Upper lobe of right lung (tissue), 1 donor: ENCODE data around the gene TPT1. TPM values are rescaled to one million over a fixed set of nuclear protein-coding genes. Genes with fewer than 3 reads are reported as not detected.

Source experiments
- ATAC-seq: fragments of 200-7000 bp; cut with Tn5 transposase; one replicate; pipeline ENCODE4 v1.9.1; 2020; ENCODE audit warnings: mild to moderate bottlenecking, moderate library complexity
- DNase-seq: peaks from one replicate; pipeline ENCODE4 v3.0.0-alpha.2; 2020
- H3K27ac ChIP-seq: fragments of 200-600 bp; one replicate; pipeline ENCODE4 v1.8.0; 2022
- H3K27me3 ChIP-seq: fragments of 200-600 bp; one replicate; pipeline ENCODE4 v1.8.0; 2022; ENCODE audit warnings: mild to moderate bottlenecking
- H3K36me3 ChIP-seq: fragments of 200-600 bp; one replicate; pipeline ENCODE4 v1.8.0; 2022
- H3K4me1 ChIP-seq: fragments of 200-600 bp; one replicate; pipeline ENCODE4 v1.8.0; 2022
- H3K4me3 ChIP-seq: fragments of 200-600 bp; one replicate; pipeline ENCODE4 v1.8.0; 2022; ENCODE audit warnings: mild to moderate bottlenecking
- H3K9me3 ChIP-seq: fragments of 200-600 bp; one replicate; pipeline ENCODE4 v1.8.0; 2022
- CTCF ChIP-seq: fragments of 200-600 bp; IDR thresholded peaks from one replicate; pipeline ENCODE4 v1.8.0; 2022; ENCODE audit warnings: antibody characterized with exemption
- intact Hi-C: fragments of 100-400 bp; cut with DNase I; formaldehyde crosslinking; loops from one replicate; pipeline ENCODE4 v1.11.0; 2022
- total RNA-seq: library from RNA; stranded (reverse); fragmentation: NEBNext Ultra II Directional; extraction: Animal tissue kit (Norgen Biotek cat#: 25700); gene quantifications from one replicate; pipeline ENCODE4 v1.2.1, GENCODE V29; 2021
- donor health status: DM: no; HTN: yes; CAD: no; lungs with severe emphysema.

The TPT1 gene
- total RNA-seq, 1 donor from 2014 or later = 4,924 TPM

- H3K27ac ChIP-seq = no peak overlapping the region
- no peak for TF ChIP-seq CTCF
- ATAC-seq (no peak), DNase-seq (peak; percentile 19)
- no peaks in the 10 kb centered on the region for H3K9me3 ChIP-seq
- no peaks in the 10 kb centered on the region for H3K4me1 ChIP-seq
- intact Hi-C loops = no loop called here
- H3K4me3 ChIP-seq = no peak overlapping the region
- no peaks in the 10 kb centered on the region for H3K27me3 ChIP-seq
- H3K36me3 ChIP-seq = peaks cover 13% of the 10 kb centered on the region
These were observed 20.7 kb upstream of the TPT1 start for GRCh38 chr13:45361596-45362206.

GRCh38 chr13:45356966-45357672, 16.1 kb upstream of the TPT1 start:
- no peaks in the 10 kb centered on the region for H3K4me1 ChIP-seq
- H3K27me3 ChIP-seq = no peaks in the 10 kb centered on the region
- H3K4me3 ChIP-seq = no peak overlapping the region
- no peak for TF ChIP-seq CTCF
- ATAC-seq = no peak
- no peak for DNase-seq
- H3K27ac ChIP-seq = no peak overlapping the region
- no peaks in the 10 kb centered on the region for H3K9me3 ChIP-seq
- intact Hi-C loops = no loop called here
- peaks cover 45% of the 10 kb centered on the region for H3K36me3 ChIP-seq

- H3K4me3 ChIP-seq = no peak overlapping the region
- H3K9me3 ChIP-seq = no peaks in the 10 kb centered on the region
- no peak for ATAC-seq
- peaks cover 64% of the 10 kb centered on the region for H3K36me3 ChIP-seq
- H3K27me3 ChIP-seq = no peaks in the 10 kb centered on the region
- no peak for DNase-seq
- TF ChIP-seq CTCF = no peak
- H3K4me1 ChIP-seq = no peaks in the 10 kb centered on the region
- intact Hi-C loops = no loop called here
- H3K27ac ChIP-seq = no peak overlapping the region
These were observed 12.9 kb upstream of the TPT1 start for GRCh38 chr13:45353895-45354294.

- H3K9me3 ChIP-seq = no peaks in the 10 kb centered on the region
- no peaks in the 10 kb centered on the region for H3K27me3 ChIP-seq
- no peak overlapping the region for H3K27ac ChIP-seq
- H3K4me1 ChIP-seq = no peaks in the 10 kb centered on the region
- no peak overlapping the region for H3K4me3 ChIP-seq
- intact Hi-C loops = no loop called here
- ATAC-seq (no peak), DNase-seq (no peak)
- TF ChIP-seq CTCF = no peak
- peaks cover 73% of the 10 kb centered on the region for H3K36me3 ChIP-seq
These were observed 11.0 kb upstream of the TPT1 start for GRCh38 chr13:45352031-45352430.

- DNase-seq = no peak
- H3K9me3 ChIP-seq = no peaks in the 10 kb centered on the region
- TF ChIP-seq CTCF = no peak
- no peak overlapping the region for H3K27ac ChIP-seq
- H3K4me1 ChIP-seq = no peaks in the 10 kb centered on the region
- intact Hi-C loops = no loop called here
- no peaks in the 10 kb centered on the region for H3K27me3 ChIP-seq
- H3K36me3 ChIP-seq = peaks cover 69% of the 10 kb centered on the region
- no peak overlapping the region for H3K4me3 ChIP-seq
- ATAC-seq = no peak
These were observed 9.2 kb upstream of the TPT1 start for GRCh38 chr13:45350152-45350551.
